H1 (cell line): Measurements from ENCODE around the gene CEP57. TPM values are rescaled to one million over a fixed set of nuclear protein-coding genes. Genes with fewer than 3 reads are reported as not detected.

Experiments used
- CTCF ChIA-PET: fragments of 300-600 bp; sonication (Branson Sonifier 250); formaldehyde crosslinking; loops from one replicate; lab custom pipeline; 2021; ENCODE audit not compliant: partially characterized antibody; lab: Charles Lee
- POLR2A ChIA-PET: fragments of 300-600 bp; sonication (Branson Sonifier 250); formaldehyde crosslinking; loops from one replicate; lab custom pipeline; 2021; ENCODE audit warnings: inconsistent platforms; ENCODE audit not compliant: partially characterized antibody; lab: Charles Lee
- DNase-seq, 2 experiments: peaks; one replicate each; pipeline versions ENCODE4 v3.0.0 to v3.0.0-alpha.2; 2010 to 2022; ENCODE audit warnings: low spot score in 2 of 2, low read depth in 1 of 2, mixed read lengths in 1 of 2
- FAIRE-seq: peaks from 2 replicates; lab custom pipeline; 2011; peaks lifted over from hg19 to GRCh38; lab: Jason Lieb, UNC
- H2AFZ ChIP-seq: 2 replicates; pipeline ENCODE4 v1.8.1; 2012; ENCODE audit warnings: low read length, inconsistent platforms
- H2AK5ac ChIP-seq: 2 replicates; pipeline ENCODE4 v1.6.1; 2013; ENCODE audit warnings: low read depth, low read length
- H2BK120ac ChIP-seq: replicated peaks from 2 replicates; pipeline ENCODE3; 2013; ENCODE audit warnings: low read depth, low read length, inconsistent platforms
- H2BK12ac ChIP-seq: 2 replicates; pipeline ENCODE4 v1.6.1; 2013; ENCODE audit warnings: low read depth, low read length
- H2BK15ac ChIP-seq: 2 replicates; pipeline ENCODE4 v1.6.1; 2013; ENCODE audit warnings: low read length
- H2BK20ac ChIP-seq: 2 replicates; pipeline ENCODE4 v1.6.1; 2013; ENCODE audit warnings: low read length
- H2BK5ac ChIP-seq: 2 replicates; pipeline ENCODE4 v1.6.1; 2013; ENCODE audit warnings: low read depth, low read length
- H3K14ac ChIP-seq: 2 replicates; pipeline ENCODE4 v1.6.1; 2013; ENCODE audit warnings: inconsistent platforms; ENCODE audit not compliant: insufficient read length
- H3K18ac ChIP-seq: 2 replicates; pipeline ENCODE4 v1.6.1; 2013; ENCODE audit warnings: low read length; ENCODE audit errors: extremely low read depth
- H3K23ac ChIP-seq: 2 replicates; pipeline ENCODE4 v1.6.1; 2013; ENCODE audit warnings: inconsistent platforms; ENCODE audit not compliant: insufficient read length
- H3K23me2 ChIP-seq: 2 replicates; pipeline ENCODE4 v1.6.1; 2013; ENCODE audit warnings: low read depth, low read length
- H3K27ac ChIP-seq: 2 replicates; pipeline ENCODE4 v1.6.1; 2011; ENCODE audit warnings: low read depth, low read length, inconsistent platforms
- H3K27me3 ChIP-seq, 4 experiments: replicated peaks in 1 of 4; 1 replicate in 1 of 4; 2 replicates in 3 of 4; pipeline versions ENCODE4 v1.6.1 to v1.8.1; 2011 to 2013; ENCODE audit warnings: low read length in 3 of 4, mild to moderate bottlenecking in 3 of 4, inconsistent platforms in 2 of 4, mixed read lengths in 2 of 4, moderate library complexity in 1 of 4; ENCODE audit not compliant: control insufficient read depth in 3 of 4, insufficient read depth in 3 of 4; ENCODE audit errors: extremely low read depth in 1 of 4
- H3K36me3 ChIP-seq, 4 experiments: 2 replicates each; pipeline versions ENCODE4 v1.6.1 to v1.8.1; 2011 to 2013; ENCODE audit warnings: mild to moderate bottlenecking in 4 of 4, low read length in 3 of 4, moderate library complexity in 2 of 4, control low read depth in 1 of 4, inconsistent platforms in 1 of 4; ENCODE audit not compliant: insufficient read depth in 4 of 4, control insufficient read depth in 2 of 4
- H3K4ac ChIP-seq: replicated peaks from 2 replicates; pipeline ENCODE3; 2013; ENCODE audit warnings: low read length, low read depth, mixed read lengths, inconsistent platforms; ENCODE audit not compliant: insufficient read length
- H3K4me1 ChIP-seq, 4 experiments: replicated peaks in 1 of 4; 1 replicate in 1 of 4; 2 replicates in 3 of 4; pipeline versions ENCODE4 v1.6.1 to v1.8.1; 2011 to 2013; ENCODE audit warnings: low read length in 3 of 4, inconsistent platforms in 2 of 4, mixed read lengths in 1 of 4; ENCODE audit not compliant: insufficient read depth in 4 of 4, control insufficient read depth in 3 of 4
- H3K4me2 ChIP-seq, 2 experiments: 2 replicates each; pipeline versions ENCODE4 v1.6.1 to v1.8.1; 2011 to 2013; ENCODE audit warnings: low read depth in 2 of 2, low read length in 2 of 2, control low read depth in 1 of 2, inconsistent platforms in 1 of 2, mild to moderate bottlenecking in 1 of 2; ENCODE audit not compliant: insufficient read depth in 1 of 2
- H3K4me3 ChIP-seq, 4 experiments: fragments of 200-600, 300-600 bp in 1 of 4; sonication (generic), shearing (Covaris generic), sonication (Bioruptor Twin) in 1 of 4; 2 replicates each; pipeline versions ENCODE4 v1.5.1 to v1.8.1; 2011 to 2016; ENCODE audit warnings: low read length in 4 of 4, low read depth in 3 of 4, control low read depth in 2 of 4, inconsistent platforms in 2 of 4, mild to moderate bottlenecking in 2 of 4, mixed read lengths in 1 of 4, moderate library complexity in 1 of 4; ENCODE audit not compliant: insufficient read depth in 2 of 4; ENCODE audit errors: extremely low read depth in 1 of 4
- H3K56ac ChIP-seq: replicated peaks from 2 replicates; pipeline ENCODE3; 2013; ENCODE audit warnings: low read depth, mild to moderate bottlenecking, mixed read lengths, low read length, inconsistent platforms; ENCODE audit not compliant: insufficient read length
- H3K79me1 ChIP-seq: 2 replicates; pipeline ENCODE4 v1.6.1; 2013; ENCODE audit warnings: low read depth, low read length, control low read depth
- H3K79me2 ChIP-seq, 2 experiments: 2 replicates each; pipeline versions ENCODE4 v1.6.1 to v1.8.1; 2012 to 2013; ENCODE audit warnings: low read length in 2 of 2, mild to moderate bottlenecking in 2 of 2, inconsistent platforms in 1 of 2; ENCODE audit not compliant: insufficient read depth in 2 of 2, control insufficient read depth in 1 of 2
- H3K9ac ChIP-seq, 4 experiments: replicated peaks in 1 of 4; 1 replicate in 1 of 4; 2 replicates in 3 of 4; pipeline versions ENCODE4 v1.6.1 to v1.8.1; 2011 to 2013; ENCODE audit warnings: low read depth in 3 of 4, low read length in 3 of 4, control low read depth in 2 of 4, mild to moderate bottlenecking in 2 of 4, moderate library complexity in 2 of 4, inconsistent platforms in 1 of 4; ENCODE audit errors: extremely low read depth in 1 of 4
- H3K9me3 ChIP-seq, 2 experiments: 2 replicates each; pipeline versions ENCODE4 v1.6.1 to v1.8.1; 2012 to 2013; ENCODE audit warnings: mild to moderate bottlenecking in 2 of 2, moderate library complexity in 2 of 2, control low read depth in 1 of 2, inconsistent platforms in 1 of 2, low read depth in 1 of 2, low read length in 1 of 2, mixed read lengths in 1 of 2; ENCODE audit not compliant: insufficient read depth in 2 of 2
- H4K20me1 ChIP-seq, 2 experiments: replicated peaks in 1 of 2; 2 replicates each; pipeline versions ENCODE3 to v1.8.1; 2011 to 2013; ENCODE audit warnings: inconsistent platforms in 2 of 2, low read length in 2 of 2, mild to moderate bottlenecking in 1 of 2; ENCODE audit not compliant: insufficient read depth in 2 of 2, control insufficient read depth in 1 of 2
- H4K5ac ChIP-seq: 2 replicates; pipeline ENCODE4 v1.6.1; 2013; ENCODE audit warnings: low read length, low read depth, mixed read lengths, inconsistent platforms; ENCODE audit not compliant: insufficient read length
- H4K8ac ChIP-seq: 2 replicates; pipeline ENCODE4 v1.8.0; 2013; ENCODE audit warnings: mild to moderate bottlenecking, moderate library complexity, low read length, inconsistent platforms; ENCODE audit not compliant: insufficient read depth; ENCODE audit errors: extremely low read depth
- H4K91ac ChIP-seq: replicated peaks from 2 replicates; pipeline ENCODE3; 2013; ENCODE audit warnings: low read length, mixed read lengths, inconsistent platforms; ENCODE audit not compliant: insufficient read length
- BCL11A ChIP-seq, 2 experiments: IDR thresholded peaks; one replicate each; pipeline ENCODE4 v1.6.1; 2011; ENCODE audit warnings: low read depth in 2 of 2, low read length in 2 of 2, mild to moderate bottlenecking in 2 of 2
- EP300 ChIP-seq, 2 experiments: IDR thresholded peaks; 1 replicate in 1 of 2; 2 replicates in 1 of 2; pipeline ENCODE4 v1.6.1; 2011 to 2012; ENCODE audit warnings: low read depth in 2 of 2, low read length in 2 of 2, mild to moderate bottlenecking in 2 of 2, borderline replicate concordance in 1 of 2, inconsistent platforms in 1 of 2, moderate library complexity in 1 of 2
- EZH2 ChIP-seq: fragments of 200-600 bp; sonication (generic); IDR thresholded peaks from 2 replicates; pipeline ENCODE4 v1.7.1; 2012; ENCODE audit warnings: low read depth, mild to moderate bottlenecking, moderate library complexity, low read length, inconsistent platforms; ENCODE audit not compliant: severe bottlenecking
- HDAC6 ChIP-seq: IDR thresholded peaks from one replicate; pipeline ENCODE4 v1.7.1; 2012; ENCODE audit warnings: low read depth, mild to moderate bottlenecking, inconsistent platforms, low read length, moderate library complexity
- NRF1 ChIP-seq: IDR thresholded peaks from 2 replicates; pipeline ENCODE4 v1.6.1; 2011; ENCODE audit warnings: mild to moderate bottlenecking, low read depth, low read length, improper control_type of control experiment
- RAD21 ChIP-seq, 2 experiments: IDR thresholded peaks in 1 of 2; conservative IDR thresholded peaks in 1 of 2; 2 replicates each; pipeline ENCODE4 v1.6.1; 2011; ENCODE audit warnings: low read depth in 2 of 2, low read length in 2 of 2, improper control_type of control experiment in 1 of 2, inconsistent platforms in 1 of 2, mild to moderate bottlenecking in 1 of 2, moderate library complexity in 1 of 2
- RFX5 ChIP-seq: IDR thresholded peaks from 2 replicates; pipeline ENCODE4 v1.6.1; 2011; ENCODE audit warnings: low read depth, low read length, improper control_type of control experiment, borderline replicate concordance
- TEAD4 ChIP-seq: IDR thresholded peaks from 2 replicates; pipeline ENCODE4 v1.6.1; 2012; ENCODE audit warnings: low read depth, low read length, inconsistent platforms, mixed read lengths
- WGBS, 2 experiments: shearing (Covaris generic) in 1 of 2; methylation state at CpG; one replicate each; pipeline versions ENCODE4 v1.1.6 to v1.1.7; 2013 to 2015; ENCODE audit warnings: low lambda C conversion rate in 2 of 2, mixed read lengths in 2 of 2, inconsistent platforms in 1 of 2, low coverage in 1 of 2, missing lambda C conversion rate in 1 of 2; ENCODE audit not compliant: insufficient replicate concordance in 2 of 2, insufficient coverage in 1 of 2, insufficient read length in 1 of 2; ENCODE audit errors: extremely low coverage in 1 of 2, missing lambda C conversion rate in 1 of 2; 5-methylcytosine and 5-hydroxymethylcytosine counted together
- polyA plus RNA-seq, 7 experiments: library from polyadenylated mRNA; depleted of rRNA in 3 of 7; stranded (reverse) in 5 of 7; unstranded in 2 of 7; fragments of >200 nt in 5 of 7; fragments of 200-250 nt in 2 of 7; gene quantifications; 1 replicate in 5 of 7; 2 replicates in 1 of 7; 4 replicates in 1 of 7; pipeline versions ENCODE4 v1.2.1 to v1.2.3, GENCODE V29; 2011 to 2013; ENCODE audit warnings: missing spikeins in 2 of 7, mixed read lengths in 2 of 7
- total RNA-seq: library from RNA; stranded (reverse); fragmentation: NEBNext Ultra II Directional; extraction: Animal tissue kit (Norgen Biotek cat#: 25700); gene quantifications from 2 replicates; pipeline ENCODE4 v1.2.1, GENCODE V29; 2021

Gene CEP57
- total and polyA plus RNA-seq, 2 of the 8 experiments (the other 6 are each of a cell fraction or from before 2014, with no cell fraction given), result 26.3 to 72.7 TPM

GRCh38 chr11:95845167-95845566 lies 54.9 kb downstream of the CEP57 start:
- H3K79me1 ChIP-seq, result no peaks in the 10 kb centered on the region

More at GRCh38 chr11:95845167-95845566, 54.9 kb downstream of the CEP57 start:
- H4K8ac ChIP-seq, result no peak overlapping the region
- no peak overlapping the region for H3K4me2 ChIP-seq
- H2AFZ ChIP-seq, result no peak overlapping the region
- H3K14ac ChIP-seq, result no peak overlapping the region
- no peak overlapping the region for H4K5ac ChIP-seq
- H3K56ac ChIP-seq, result no peak overlapping the region
- POLR2A ChIA-PET, result no interaction called here
- H3K9me3 ChIP-seq, result no peaks in the 10 kb centered on the region
- no peaks in the 10 kb centered on the region for H3K23me2 ChIP-seq
- H3K4me3 ChIP-seq, result no peak overlapping the region
- H3K36me3 ChIP-seq, result peaks cover 2 to 31% (median 10%) of the 10 kb centered on the region in 4 experiments; a peak in 4 of 8 replicates
- DNase-seq, result no peak
- no peaks in the 10 kb centered on the region for H4K20me1 ChIP-seq
- no peak overlapping the region for H2BK120ac ChIP-seq
- no peak overlapping the region for H2AK5ac ChIP-seq
- H2BK5ac ChIP-seq, result no peak overlapping the region
- H4K91ac ChIP-seq, result no peak overlapping the region
- no peaks in the 10 kb centered on the region for H3K4me1 ChIP-seq
- no peak overlapping the region for H2BK12ac ChIP-seq
- no peak overlapping the region for H3K18ac ChIP-seq
- no peak overlapping the region for H3K23ac ChIP-seq
- no peak for FAIRE-seq
- CTCF ChIA-PET, result interaction anchor here (0.6 to 2.3 kb wide), 5 partner anchors 9 to 583 kb away, joined by 3 to 10 read pairs (median 3); no protein-coding TSS in a partner anchor
- no peaks in the 10 kb centered on the region for H3K27me3 ChIP-seq
- no peaks in the 10 kb centered on the region for H3K79me2 ChIP-seq
- TF ChIP-seq RFX5, result no peak
- TF ChIP-seq HDAC6, result no peak
- TF ChIP-seq TEAD4, result no peak
- TF ChIP-seq NRF1, result no peak
- TF ChIP-seq RAD21 (IDR thresholded peaks at IDR 0.05 in 1 of 2, conservative IDR thresholded peaks at IDR 0.05 in 1 of 2; ENCODE audit: low read depth in 2 of 2, low read length in 2 of 2), result no peak
- TF ChIP-seq EZH2, result no peak
- TF ChIP-seq BCL11A (IDR thresholded peaks at IDR 0.05; ENCODE audit: low read depth in 2 of 2, low read length in 2 of 2), result no peak
- no peak for TF ChIP-seq EP300 (IDR thresholded peaks at IDR 0.05; ENCODE audit: borderline replicate concordance in 1 of 2, low read depth in 2 of 2, low read length in 2 of 2)
- H3K27ac ChIP-seq, result no peak overlapping the region
- 100% methylated on average over 1 of the region's 1 CpG; no CpG with 5 or more reads in 1 of the 2 experiments for WGBS, 2 experiments
- H3K4ac ChIP-seq, result no peak overlapping the region
- no peak overlapping the region for H3K9ac ChIP-seq
- H2BK20ac ChIP-seq, result no peak overlapping the region
- no peak overlapping the region for H2BK15ac ChIP-seq
